ENCODE data around the gene MYH15.

- TF ChIP-seq NFYB (CRISPR knock-in tag; conservative IDR thresholded peaks at IDR 0.05; ENCODE audit: low read depth) (no peak), ATF1 (CRISPR knock-in tag; IDR thresholded peaks at IDR 0.05) (no peak), CBFB (CRISPR knock-in tag; IDR thresholded peaks at IDR 0.05; ENCODE audit: low read depth) (no peak), PRDM15 (CRISPR knock-in tag; IDR thresholded peaks at IDR 0.05) (no peak), CREB1 (CRISPR knock-in tag; IDR thresholded peaks at IDR 0.05) (no peak), ZNF121 (CRISPR knock-in tag; IDR thresholded peaks at IDR 0.05) (no peak)
These were observed 20.6 kb downstream of the MYH15 start for GRCh38 chr3:108489776-108490175.
